ENCODE data around the gene ANXA2R.
"Not testable (repeated sequence)": the region's sequence is repeated elsewhere in the genome, so short reads cannot be mapped to it uniquely, and the experiment has no call there.

GRCh38 chr5:43081345-43081744 lies 41.2 kb upstream of the ANXA2R start:
- TF ChIP-seq, protein P1, sequence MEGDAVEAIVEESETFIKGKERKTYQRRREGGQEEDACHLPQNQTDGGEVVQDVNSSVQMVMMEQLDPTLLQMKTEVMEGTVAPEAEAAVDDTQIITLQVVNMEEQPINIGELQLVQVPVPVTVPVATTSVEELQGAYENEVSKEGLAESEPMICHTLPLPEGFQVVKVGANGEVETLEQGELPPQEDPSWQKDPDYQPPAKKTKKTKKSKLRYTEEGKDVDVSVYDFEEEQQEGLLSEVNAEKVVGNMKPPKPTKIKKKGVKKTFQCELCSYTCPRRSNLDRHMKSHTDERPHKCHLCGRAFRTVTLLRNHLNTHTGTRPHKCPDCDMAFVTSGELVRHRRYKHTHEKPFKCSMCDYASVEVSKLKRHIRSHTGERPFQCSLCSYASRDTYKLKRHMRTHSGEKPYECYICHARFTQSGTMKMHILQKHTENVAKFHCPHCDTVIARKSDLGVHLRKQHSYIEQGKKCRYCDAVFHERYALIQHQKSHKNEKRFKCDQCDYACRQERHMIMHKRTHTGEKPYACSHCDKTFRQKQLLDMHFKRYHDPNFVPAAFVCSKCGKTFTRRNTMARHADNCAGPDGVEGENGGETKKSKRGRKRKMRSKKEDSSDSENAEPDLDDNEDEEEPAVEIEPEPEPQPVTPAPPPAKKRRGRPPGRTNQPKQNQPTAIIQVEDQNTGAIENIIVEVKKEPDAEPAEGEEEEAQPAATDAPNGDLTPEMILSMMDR (conservative IDR thresholded peaks at IDR 0.05), result not testable (repeated sequence)
- not testable (repeated sequence) for TF ChIP-seq EZH2 (IDR thresholded peaks at IDR 0.05; ENCODE audit: low read depth)

Data from PC-9 (cell line).